GM12891 (cell line): Measurements from ENCODE around the gene MSH3.

ENCODE experiments used
- POLR2A ChIP-seq: IDR thresholded peaks from 2 replicates; pipeline ENCODE4 v1.6.1; 2011; ENCODE audit warnings: low read depth, low read length, control low read depth
- POLR2AphosphoS5 ChIP-seq: IDR thresholded peaks from 2 replicates; pipeline ENCODE4 v1.6.1; 2011; ENCODE audit warnings: low read depth, low read length, control low read depth
- SPI1 ChIP-seq: IDR thresholded peaks from 2 replicates; pipeline ENCODE4 v1.6.1; 2011; ENCODE audit warnings: low read depth, low read length, control low read depth
- TAF1 ChIP-seq: IDR thresholded peaks from 2 replicates; pipeline ENCODE4 v1.6.1; 2011; ENCODE audit warnings: low read depth, low read length, control low read depth

DNA sequence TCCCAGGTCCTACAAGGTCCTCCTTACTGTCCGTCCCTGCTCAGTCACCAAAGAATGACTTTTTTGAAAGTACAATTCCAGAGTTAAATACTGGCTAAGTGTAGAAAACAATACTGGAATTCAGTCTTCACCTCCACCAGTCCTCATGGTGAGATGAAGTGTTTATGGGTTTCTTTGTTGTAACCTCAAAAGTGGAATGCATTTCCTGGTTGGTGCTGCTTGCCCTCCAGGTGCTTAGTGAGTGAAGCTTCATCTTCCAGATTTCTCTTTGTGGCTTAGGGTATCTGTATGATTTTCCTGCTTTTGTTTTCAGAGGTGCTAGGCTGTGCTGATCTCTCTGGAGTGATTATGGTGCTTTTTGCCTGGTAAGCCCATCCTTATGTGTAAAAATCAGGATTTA, 49.8 kb downstream of the MSH3 start:
- TF ChIP-seq POLR2AphosphoS5 (no peak), TAF1 (no peak), POLR2A (no peak), SPI1 (no peak)
